ENCODE results near the gene C1orf21.

C1orf21 gene

DNA sequence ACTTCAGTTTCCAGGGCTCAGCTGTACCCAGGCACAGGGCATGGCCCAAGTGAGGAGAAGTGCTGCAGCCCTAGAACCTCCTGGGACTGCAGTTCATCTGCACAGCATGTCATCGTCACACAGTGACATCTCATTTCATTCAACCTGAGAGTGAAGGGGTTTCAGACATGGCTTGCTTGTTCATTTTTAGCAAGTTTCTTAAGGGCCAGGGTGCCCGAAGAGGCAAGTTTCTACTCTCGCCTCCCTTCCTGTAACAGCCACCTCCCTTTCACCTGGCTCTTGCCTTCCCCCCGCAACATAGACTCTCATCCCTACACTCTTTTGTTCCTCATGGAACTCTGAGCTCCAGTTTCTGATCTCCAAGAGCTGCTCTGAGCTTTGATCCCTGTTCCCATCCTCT is 108.1 kb downstream of the C1orf21 start:
- no peak overlapping the region for H3K4me3 ChIP-seq (ENCODE audit: low read depth, low read length)
- DNase-seq (ENCODE audit: low read depth) = no peak
- TF ChIP-seq, protein P1, sequence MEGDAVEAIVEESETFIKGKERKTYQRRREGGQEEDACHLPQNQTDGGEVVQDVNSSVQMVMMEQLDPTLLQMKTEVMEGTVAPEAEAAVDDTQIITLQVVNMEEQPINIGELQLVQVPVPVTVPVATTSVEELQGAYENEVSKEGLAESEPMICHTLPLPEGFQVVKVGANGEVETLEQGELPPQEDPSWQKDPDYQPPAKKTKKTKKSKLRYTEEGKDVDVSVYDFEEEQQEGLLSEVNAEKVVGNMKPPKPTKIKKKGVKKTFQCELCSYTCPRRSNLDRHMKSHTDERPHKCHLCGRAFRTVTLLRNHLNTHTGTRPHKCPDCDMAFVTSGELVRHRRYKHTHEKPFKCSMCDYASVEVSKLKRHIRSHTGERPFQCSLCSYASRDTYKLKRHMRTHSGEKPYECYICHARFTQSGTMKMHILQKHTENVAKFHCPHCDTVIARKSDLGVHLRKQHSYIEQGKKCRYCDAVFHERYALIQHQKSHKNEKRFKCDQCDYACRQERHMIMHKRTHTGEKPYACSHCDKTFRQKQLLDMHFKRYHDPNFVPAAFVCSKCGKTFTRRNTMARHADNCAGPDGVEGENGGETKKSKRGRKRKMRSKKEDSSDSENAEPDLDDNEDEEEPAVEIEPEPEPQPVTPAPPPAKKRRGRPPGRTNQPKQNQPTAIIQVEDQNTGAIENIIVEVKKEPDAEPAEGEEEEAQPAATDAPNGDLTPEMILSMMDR (IDR thresholded peaks at IDR 0.05; ENCODE audit: control insufficient read depth, extremely low read depth, insufficient read depth) = no peak

- no peak overlapping the region for H3K4me3 ChIP-seq (ENCODE audit: low read depth, low read length)
- TF ChIP-seq, protein P1 (IDR thresholded peaks at IDR 0.05; ENCODE audit: control insufficient read depth, extremely low read depth, insufficient read depth) = no peak
- no peak for DNase-seq (ENCODE audit: low read depth)
Observed at GRCh38 chr1:184497959-184498723, 111.3 kb downstream of the C1orf21 start.

- no peak overlapping the region for H3K4me3 ChIP-seq (ENCODE audit: low read depth, low read length)
- TF ChIP-seq, protein P1 (IDR thresholded peaks at IDR 0.05; ENCODE audit: control insufficient read depth, extremely low read depth, insufficient read depth) = no peak
- no peak for DNase-seq (ENCODE audit: low read depth)
Observed at GRCh38 chr1:184499616-184500015, 112.8 kb downstream of the C1orf21 start.

GRCh38 chr1:184502161-184502560 is 115.3 kb downstream of the C1orf21 start:
- DNase-seq (ENCODE audit: low read depth) = no peak
- no peak overlapping the region for H3K4me3 ChIP-seq (ENCODE audit: low read depth, low read length)
- TF ChIP-seq, protein P1 (IDR thresholded peaks at IDR 0.05; ENCODE audit: control insufficient read depth, extremely low read depth, insufficient read depth) = no peak

DNA sequence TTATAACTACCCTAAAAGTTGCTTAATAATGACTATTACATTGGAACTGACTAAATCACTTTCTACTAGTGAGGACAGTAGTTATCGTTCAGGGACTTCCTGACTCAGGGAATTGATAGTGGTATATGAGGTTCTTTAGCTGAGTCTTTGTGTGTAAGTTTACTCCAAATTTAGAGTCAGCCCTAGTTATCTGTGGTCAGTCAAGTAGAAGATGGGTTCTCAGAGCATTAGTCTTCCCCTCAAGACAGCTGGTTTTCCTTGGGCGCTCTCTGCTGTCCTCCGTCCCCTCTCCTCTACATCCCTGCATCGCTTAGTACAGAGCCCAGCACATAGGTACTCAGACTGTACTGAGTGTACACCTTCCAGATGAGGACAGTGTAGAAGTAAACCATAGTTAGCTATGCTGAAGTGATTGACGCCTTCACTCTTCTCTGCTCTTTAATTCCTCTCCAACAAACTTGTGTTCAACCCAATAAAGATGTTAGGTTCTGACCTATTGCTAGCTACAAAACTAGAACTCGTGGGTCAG is 116.5 kb downstream of the C1orf21 start:
- TF ChIP-seq, protein P1 (IDR thresholded peaks at IDR 0.05; ENCODE audit: control insufficient read depth, extremely low read depth, insufficient read depth) = no peak
- H3K4me3 ChIP-seq (ENCODE audit: low read depth, low read length) = no peak overlapping the region
- DNase-seq (ENCODE audit: low read depth) = no peak

GRCh38 chr1:184504040-184504954 is 117.5 kb downstream of the C1orf21 start:
- H3K4me3 ChIP-seq (ENCODE audit: low read depth, low read length) = peak overlapping the region; percentile 35
- no peak for DNase-seq (ENCODE audit: low read depth)
- TF ChIP-seq, protein P1 (IDR thresholded peaks at IDR 0.05; ENCODE audit: control insufficient read depth, extremely low read depth, insufficient read depth) = no peak

Data from LNCaP clone FGC (cell line).